GM18873 (cell line): ENCODE results near the gene GSDME.
"Not testable (repeated sequence)": the region's sequence is repeated elsewhere in the genome, so short reads cannot be mapped to it uniquely, and the experiment has no call there.

Experiments
- ATAC-seq: cut with Tn5 transposase; IDR thresholded peaks from one replicate; pipeline ENCODE4 v1.9.1; 2021; ENCODE audit warnings: mild to moderate bottlenecking, moderate library complexity, moderate number of reproducible peaks; ENCODE audit not compliant: unreplicated experiment, low FRiP score

Gene GSDME

DNA sequence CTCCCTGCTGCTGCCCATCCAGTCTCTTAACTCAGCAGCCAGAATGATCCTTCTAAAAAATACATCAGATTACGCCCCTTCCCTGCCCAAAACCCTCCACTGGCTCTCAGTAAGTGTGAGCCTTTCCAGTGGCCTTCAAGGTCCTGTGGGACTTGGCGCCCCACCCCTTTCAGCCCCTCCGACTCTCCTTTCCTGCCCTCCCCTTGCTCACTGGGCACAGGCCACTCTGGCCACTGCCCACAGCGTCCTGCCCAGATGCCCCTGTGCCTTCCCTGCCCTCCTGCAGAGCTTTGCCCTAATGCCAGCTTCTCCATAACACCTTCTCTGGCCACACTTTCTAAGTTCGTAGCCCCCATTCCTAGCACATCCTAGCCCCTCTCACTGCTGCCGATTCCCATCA is 13.8 kb downstream of the GSDME start:
- no peak for ATAC-seq

DNA sequence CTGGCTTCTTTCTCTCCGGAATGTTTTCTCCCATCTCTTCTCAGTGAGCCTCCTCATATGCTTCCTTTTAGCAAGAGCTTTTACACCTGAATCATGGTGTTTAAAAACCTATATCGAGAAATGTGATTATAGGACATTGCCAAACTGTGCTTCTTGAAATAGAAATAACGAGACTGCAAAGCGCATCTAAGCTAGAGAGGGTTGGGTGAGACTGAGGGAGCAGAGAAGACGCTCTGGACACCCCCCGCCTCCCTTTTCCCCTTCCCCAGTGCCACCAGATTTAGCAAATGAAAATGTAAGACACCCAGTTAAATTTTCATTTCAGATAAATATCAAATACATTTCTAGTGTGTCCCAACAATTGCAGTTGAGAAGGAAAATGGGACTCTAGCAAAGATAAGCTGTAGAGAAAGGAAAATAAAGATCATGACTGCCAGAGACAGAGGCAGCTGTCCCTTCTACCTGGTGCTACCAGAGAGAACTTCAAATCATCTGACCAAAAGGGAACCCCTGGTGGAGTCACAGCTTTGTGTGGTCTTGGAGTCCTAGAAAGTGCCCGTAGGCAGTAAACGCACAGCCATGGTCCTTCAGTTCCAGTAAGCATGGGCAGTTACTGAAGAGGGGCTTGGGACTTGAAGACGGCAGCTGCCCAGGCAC is 14.6 kb downstream of the GSDME start:
- no peak for ATAC-seq

DNA sequence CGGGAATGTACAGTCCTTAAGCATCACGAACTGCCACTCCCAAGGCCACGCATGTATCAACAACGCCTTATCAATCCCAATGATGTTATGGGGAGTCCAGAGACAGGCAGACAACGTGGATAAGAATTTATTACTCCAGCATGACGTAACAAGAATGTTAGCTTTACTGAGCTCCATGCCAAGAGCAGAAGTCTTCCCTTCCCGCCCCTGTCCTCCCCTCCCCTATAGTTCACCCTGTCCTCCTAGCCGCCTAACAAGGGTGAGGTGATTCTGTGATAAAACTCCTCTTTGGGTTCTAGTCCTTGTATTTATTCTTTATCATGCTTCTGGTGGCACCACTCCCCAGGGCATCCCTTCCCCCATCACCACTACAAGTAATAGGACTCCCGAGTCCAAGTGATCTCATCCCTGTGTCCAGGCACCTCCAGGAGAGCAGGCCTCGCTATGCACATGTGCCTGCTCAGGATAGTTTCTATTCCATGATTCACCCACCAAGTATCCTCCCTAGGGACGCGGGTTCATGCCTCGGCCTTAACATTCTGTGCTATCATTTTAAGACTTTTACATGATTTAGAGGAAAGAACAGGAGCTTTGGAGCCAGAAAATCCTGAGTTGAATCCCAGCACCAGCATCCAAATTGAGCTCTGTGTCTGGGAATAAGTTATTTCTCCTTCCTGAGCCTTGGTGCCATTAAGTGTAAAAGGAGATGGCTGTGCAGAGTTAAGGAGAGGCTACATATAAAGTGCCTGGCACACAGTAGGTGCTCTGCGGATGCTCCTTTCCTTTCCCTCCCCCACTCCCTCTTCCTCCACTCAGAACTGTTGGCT is 15.4 kb downstream of the GSDME start:
- no peak for ATAC-seq

DNA sequence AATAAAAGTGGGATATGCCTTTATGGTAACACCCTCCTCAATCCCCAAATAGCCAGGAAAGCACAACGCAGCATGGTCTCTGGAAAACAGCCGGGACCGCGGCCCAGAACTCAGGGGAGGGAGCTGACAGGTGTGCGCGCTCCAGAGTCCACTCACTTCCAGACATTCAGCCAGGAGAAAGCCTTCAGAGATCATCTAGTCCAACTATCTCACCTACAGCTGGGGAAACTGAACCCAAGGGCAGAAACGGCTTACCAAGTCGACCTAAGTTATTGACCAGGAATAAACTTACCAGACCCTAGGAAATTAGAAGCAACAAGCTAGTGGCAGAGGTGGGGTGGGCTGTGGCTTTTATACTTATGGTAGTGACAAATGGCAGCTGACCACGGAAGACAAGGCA is 16.4 kb downstream of the GSDME start:
- ATAC-seq: no peak

DNA sequence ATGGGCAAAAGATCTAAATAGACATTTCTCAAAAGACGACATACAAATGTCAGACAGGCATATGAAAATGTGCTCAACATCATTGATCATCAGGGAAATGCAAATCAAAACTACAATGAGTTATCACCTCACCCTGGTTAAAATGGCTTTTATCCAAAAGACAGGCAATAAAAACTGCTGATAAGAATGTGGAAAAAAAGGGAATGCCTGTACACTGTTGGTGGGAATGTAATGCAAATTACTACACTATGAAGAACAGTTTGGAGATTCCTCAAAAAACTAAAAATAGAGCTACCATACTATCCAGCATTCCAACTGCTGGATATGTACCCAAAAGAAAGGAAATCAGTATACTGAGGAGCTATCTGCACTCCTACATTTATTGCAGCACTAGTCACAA is 18.0 kb downstream of the GSDME start:
- no peak for ATAC-seq

DNA sequence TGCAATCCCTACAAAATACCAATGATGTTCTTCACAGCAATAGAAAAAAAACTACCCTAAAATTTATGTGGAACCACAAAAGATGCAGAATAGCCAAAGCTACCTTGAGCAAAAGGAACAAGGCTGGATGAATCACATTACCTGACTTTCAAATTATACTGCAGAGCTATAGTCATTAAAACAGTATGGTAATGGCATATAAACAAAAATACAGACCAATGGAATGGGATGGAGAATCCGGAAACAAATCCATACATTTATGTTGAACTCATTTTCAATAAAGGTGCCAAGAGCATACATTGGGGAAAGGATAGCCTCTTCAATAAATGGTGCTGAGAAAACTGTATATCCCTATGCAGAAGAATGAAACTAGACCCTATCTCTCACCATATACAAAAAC is 18.7 kb downstream of the GSDME start:
- no peak for ATAC-seq

DNA sequence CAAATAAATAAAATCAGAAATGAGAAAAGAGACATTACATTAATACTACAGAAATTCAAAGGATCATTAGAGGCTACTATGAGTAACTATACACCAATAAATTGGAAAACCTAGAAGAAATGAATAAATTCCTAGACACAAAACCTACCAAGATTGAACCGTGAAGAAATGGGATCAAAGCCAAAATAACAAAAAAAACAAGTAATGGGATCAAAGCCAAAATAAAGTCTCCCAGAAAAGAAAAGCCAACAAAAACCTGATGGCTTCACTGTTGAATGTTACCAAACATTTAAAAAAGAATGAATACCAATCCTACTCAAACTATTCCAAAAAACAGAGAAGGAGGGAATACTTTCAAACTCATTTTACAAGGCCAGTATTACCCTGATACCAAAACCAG is 20.0 kb downstream of the GSDME start:
- ATAC-seq: no peak

DNA sequence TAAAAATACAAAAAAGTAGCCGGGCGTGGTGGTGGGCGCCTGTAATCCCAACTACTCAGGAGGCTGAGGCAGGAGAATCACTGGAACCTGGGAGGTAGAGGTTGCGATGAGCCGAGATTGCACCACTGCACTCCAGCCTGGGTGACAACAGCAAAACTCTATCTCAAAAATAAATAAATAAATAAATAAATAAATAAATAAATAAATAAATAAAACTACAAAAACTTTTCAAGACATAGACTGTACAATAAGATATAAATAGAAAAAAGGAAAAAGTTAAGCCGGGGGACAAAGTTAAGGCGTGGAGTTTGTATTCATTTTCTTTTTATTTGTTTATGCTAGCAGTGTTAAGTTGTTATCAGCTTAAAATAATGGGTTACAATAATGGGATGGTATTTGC is 21.7 kb downstream of the GSDME start:
- not testable (repeated sequence) for ATAC-seq

DNA sequence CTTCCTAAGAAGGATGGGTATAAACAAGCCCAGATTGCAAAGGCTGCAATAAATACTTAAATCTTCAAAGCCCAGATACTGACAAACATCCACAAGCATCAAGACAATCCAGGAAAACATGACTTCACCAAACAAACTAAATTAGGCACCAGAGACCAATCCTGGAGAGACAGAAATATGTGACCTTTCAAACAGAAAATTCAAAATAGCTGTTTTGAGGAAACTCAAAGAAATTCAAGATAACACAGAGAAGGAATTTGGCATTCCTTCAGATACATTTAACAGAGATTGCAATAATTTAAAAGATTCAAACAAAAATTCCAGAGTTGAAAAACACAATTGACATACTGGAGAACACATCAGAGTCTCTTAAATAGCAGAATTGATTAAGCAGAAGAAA is 23.0 kb downstream of the GSDME start:
- ATAC-seq: no peak

DNA sequence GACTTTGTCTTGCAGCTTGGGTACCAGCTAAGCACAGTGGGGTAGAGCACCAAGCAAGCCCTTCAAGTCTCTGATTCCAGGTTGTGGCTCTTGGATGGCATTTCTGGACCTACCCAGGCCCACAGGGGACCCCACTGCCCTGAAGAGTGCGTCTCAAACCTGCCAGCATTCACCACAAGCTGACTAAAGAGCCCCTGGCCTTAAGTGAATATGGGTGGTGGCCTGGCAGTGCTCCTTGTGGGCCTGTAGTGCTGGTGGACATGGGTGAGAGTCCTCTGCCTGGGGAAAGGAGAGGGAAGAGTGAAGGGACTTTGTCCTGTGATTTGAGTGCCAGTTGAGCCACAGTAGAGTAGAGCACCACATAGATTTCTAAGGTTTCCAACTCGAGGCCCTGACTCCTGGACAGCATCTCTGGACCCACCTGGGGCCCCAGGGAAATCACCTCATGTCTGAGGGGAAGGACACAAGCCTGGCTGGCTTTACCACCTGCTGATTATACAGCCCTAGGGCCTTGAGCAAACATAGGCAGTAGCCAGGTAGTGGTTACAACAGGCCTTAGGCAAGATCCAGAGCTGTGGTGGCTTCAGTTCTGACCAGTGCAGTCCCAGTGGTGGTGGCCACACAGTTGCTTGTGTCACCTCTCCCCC is 23.7 kb downstream of the GSDME start:
- no peak for ATAC-seq

DNA sequence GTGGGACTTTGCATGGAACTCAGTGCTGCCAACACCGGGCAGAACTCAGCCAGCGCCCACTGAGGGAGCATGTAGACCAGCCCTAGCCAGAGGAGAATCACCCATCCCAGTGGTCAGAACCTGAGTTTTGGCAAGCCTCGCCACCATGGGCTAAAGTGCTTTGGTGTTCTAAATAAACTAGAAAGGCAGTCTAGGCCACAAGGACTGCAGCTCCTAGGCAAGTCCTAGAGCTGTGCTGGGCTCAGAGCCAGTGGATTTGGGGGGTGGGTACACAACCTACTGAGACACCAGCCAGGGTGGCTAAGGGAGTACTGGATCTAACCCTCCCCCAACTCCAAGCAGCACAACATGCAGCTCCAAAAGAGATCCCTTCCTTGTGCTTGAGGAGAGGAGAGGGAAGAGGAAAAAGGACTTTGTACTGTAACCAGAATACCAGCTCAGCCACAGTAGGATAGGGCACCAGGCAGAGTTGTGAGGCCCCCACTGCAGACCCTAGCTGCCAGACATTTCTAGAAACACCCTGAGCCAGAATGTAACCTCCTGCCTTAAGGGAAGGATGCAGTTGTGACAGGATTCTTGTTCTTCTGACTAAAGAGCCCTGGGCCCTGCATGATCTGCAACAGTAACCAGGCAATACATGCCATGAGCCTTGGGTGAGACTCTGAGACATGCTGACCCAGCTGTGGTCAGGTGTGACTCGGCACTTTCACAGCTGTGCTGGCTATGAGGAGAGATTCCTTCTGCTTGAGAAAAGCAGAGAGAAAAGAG is 24.4 kb downstream of the GSDME start:
- ATAC-seq: no peak

DNA sequence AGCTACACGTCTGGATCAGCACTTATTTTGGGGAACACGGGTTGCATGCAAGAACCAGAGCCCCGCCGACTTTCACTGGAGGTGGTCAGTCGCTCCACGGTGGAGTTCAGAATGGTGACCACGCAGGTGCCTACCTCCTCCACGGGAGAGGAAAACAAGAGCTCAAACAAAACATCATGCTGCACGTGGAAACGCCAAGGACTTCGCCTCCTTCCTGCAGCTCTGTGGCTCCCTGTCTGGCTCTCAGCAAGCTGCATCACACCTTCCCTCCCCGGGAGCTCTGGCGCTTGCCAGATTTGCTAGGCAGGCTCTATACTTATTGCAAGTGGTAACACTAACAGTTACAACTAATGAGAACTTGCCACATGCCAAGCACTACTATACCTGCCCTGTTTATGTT is 26.0 kb downstream of the GSDME start:
- ATAC-seq: no peak

DNA sequence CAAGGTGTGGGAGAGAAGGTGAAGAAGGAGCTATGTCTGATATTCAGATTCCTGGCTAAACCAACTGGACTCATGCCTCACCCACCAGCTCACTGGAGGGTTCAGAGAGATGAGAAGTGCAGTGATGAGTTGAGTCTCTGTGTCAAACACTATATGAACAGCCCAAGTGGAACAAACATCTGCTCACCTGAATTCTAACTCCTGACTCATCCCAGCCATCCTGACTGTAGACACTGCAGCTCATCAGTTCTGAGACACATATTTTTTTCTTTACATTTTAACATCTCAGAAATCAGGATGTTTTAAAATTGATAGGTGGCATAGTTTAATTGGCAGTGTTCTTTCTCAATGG is 27.3 kb downstream of the GSDME start:
- no peak for ATAC-seq

DNA sequence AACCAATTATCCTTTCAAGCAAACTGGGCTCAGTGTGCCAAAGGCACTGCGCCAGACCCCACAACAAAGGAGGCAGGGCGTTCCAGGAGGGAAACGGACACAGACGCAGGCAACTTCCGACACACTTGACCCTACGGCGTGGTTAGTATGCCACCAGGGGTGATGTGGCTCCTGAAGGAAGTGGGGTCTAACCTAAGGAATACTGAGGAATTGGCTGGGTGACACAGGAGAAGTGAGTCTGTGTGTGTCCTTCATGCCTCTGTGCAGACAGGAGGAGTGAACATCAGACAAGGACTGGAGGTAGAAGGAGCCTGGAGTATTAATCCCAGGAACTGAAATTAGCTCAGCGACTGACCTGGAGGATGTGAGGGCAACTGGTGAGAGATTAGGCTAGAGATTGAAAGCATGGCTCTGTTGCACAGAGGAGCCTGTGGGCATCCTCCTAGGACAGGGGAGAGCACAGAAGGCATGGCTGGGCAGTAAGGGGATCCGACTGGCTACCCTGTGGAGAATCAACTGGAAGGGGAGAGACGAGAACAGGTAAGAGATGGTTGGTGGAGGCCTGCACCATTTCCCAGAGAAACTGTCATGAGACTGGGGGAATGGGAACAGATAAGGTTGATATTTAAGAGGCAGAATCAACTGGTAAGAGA is 27.8 kb downstream of the GSDME start:
- ATAC-seq: no peak

DNA sequence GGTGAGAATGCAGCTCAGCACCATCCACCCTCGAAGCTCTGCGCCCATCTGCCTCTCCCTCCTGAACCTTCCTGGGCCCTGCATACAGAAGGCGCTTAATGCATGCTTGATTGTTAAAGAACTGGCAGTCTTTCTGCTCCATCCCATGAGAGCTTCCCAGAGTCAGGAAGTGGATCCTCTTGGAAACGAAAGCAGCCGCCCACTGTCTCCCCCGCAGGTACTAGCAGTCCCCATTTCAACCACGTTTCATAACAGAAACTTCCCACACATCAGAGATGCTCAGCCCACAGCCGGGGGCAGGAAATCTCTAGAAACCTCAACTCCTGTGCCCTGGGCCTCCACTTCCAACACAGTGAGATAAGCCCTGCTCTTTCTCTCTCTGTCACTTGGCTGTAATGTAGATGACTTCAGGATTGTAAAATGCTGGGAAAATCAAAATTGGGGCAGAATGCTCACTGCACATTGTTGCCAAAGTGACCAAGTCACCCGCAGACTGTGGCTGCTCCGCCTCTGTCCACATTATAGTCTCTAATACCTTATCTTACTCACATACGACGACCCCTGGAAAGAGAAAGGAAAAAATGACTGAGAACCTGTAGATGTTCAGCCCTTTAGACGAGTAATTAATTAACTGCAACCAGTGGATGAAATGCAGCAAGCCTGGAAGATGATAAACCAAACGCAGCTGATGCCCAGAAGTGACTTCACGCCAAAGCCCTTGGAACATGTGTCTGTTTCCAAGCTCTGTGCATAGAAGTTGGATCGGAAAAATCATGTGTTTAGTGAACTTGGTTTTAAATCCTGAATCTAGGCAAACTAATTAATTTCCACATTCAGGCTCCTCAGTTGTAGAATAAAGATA is 28.5 kb downstream of the GSDME start:
- ATAC-seq: no peak

DNA sequence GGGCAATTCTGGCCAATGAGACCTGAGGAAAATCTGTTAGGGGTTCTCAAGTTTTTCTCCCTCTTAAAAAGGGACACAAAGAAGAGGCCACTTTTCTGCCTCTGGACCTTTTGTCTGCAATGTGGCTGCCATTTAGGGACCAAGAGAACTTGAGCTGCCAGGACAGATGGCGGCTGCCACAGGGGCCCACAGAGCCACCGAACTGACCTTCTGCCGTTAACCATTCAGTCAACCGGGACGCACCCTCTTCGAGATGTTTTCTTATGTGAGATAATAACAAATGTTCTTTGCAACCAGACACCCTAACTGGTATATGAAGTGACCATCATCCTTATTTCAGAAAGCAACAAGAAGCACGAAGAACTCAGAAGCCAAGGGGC is 29.2 kb downstream of the GSDME start:
- no peak for ATAC-seq

DNA sequence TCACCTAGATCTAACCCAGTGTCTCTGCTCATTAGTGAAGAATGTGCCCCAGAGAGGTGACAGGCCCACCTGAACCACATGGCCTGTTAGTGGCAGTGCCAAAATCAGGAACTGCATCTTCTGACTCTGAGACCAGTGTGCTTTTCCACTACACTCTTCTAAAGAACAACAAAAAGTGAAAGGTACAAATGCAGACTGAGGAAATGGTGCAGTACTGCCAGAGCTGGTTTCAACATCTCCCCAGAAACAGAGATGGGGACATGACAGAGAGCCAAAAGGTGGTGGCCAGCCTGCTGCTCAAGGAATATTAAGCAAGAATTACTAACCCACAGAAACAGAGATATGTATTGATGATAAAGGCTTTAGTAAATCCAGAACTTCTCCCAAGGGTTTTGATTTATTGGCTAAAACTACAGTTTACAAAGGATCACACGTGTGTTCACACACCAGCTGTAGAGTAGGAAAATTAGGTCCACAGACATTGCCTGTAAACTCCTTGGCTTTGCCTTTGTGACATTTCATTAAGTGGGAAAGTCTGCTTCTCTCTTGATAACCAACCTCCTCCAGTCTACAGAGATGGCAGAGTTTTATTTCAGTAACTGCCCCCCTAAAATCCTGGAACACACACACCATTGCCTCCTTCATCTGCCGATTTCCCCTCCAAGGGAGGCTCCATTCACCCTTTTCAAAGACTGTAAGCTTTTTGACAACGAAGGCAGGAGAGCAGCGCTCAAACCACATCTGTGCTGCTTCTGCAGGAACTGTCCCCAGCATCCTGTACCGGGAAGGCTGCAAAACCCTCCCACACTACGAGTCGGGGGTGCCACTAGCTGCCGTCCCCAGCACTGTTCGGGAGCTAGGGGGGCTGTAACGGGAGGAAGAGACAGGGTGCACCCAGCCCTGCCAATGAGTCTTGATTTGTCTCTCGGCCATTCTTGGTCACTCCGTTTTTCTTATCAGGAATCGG is 29.8 kb downstream of the GSDME start:
- ATAC-seq: no peak

DNA sequence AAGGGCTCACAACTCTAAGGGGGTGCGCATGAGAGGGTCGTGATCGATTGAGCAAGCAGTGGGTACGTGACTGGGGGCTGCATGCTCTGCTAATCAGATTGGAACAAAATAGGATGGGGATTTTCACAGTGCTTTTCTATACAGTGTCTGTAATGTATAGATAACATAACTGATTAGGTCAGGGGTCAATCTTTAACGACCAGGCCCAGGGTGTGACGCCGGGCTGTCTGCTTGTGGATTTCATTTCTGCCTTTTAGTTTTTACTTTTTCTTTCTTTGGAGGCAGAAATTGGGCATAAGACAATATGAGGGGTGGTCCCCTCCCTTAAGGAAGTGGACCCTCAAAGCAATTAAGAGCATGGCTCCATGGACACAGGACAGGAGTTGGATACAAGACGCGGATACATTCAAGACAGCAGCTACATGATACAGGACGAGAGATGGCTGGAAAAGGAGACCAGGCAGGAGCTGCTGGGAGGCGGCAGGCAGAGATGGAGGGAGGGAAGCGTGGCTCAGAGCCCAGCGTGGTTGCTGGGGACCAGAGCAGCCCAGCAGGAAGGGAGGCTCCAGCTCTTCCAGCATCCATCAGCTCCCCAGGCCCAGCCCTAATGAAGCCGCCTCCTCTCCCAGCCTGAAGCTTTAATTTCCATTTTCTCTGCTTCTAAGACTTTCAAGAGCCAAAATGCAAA is 31.6 kb downstream of the GSDME start:
- no peak for ATAC-seq
